Measurements from ENCODE around the gene HPCAL4.

HPCAL4 gene

GRCh38 chr1:39737546-39738169 lies 46.4 kb upstream of the HPCAL4 start:
- H3K4me3 ChIP-seq (ENCODE audit: low read depth, low read length) = no peak overlapping the region
- TF ChIP-seq ZNF692 (tag by site-specific recombination; IDR thresholded peaks at IDR 0.05) = no peak
- no peak for TF ChIP-seq KLF17 (tag by site-specific recombination; IDR thresholded peaks at IDR 0.05)
- no peak for TF ChIP-seq ZNF670 (tag by site-specific recombination; IDR thresholded peaks at IDR 0.05; ENCODE audit: low read depth)
- TF ChIP-seq ZNF580 (tag by site-specific recombination; IDR thresholded peaks at IDR 0.05) = no peak
- TF ChIP-seq ZNF394 (tag by site-specific recombination; IDR thresholded peaks at IDR 0.05; ENCODE audit: borderline replicate concordance) = no peak
- no peak for TF ChIP-seq BCL11A (tag by site-specific recombination; IDR thresholded peaks at IDR 0.05; ENCODE audit: low read depth)
- no peak for TF ChIP-seq ZNF76 (tag by site-specific recombination; IDR thresholded peaks at IDR 0.05; ENCODE audit: borderline replicate concordance, low read depth)
- TF ChIP-seq ZNF747 (tag by site-specific recombination; IDR thresholded peaks at IDR 0.05) = no peak
- TF ChIP-seq TCF7L2 (IDR thresholded peaks at IDR 0.05; ENCODE audit: borderline replicate concordance, low read depth, low read length) = no peak
- no peak for TF ChIP-seq ZNF792 (tag by site-specific recombination; IDR thresholded peaks at IDR 0.05)
- TF ChIP-seq ZNF354C (tag by site-specific recombination; IDR thresholded peaks at IDR 0.05; ENCODE audit: borderline replicate concordance, low read depth) = no peak
- no peak for TF ChIP-seq KLF16 (tag by site-specific recombination; IDR thresholded peaks at IDR 0.05)
- TF ChIP-seq ZNF658 (tag by site-specific recombination; IDR thresholded peaks at IDR 0.05) = no peak
- TF ChIP-seq ZNF155 (tag by site-specific recombination; IDR thresholded peaks at IDR 0.05) = no peak
- TF ChIP-seq AEBP2 (tag by site-specific recombination; IDR thresholded peaks at IDR 0.05; ENCODE audit: borderline replicate concordance) = no peak
- TF ChIP-seq ZNF660 (tag by site-specific recombination; IDR thresholded peaks at IDR 0.05) = no peak
- TF ChIP-seq ZNF341 (tag by site-specific recombination; IDR thresholded peaks at IDR 0.05; ENCODE audit: low read depth) = no peak
- no peak overlapping the region for H3K27ac ChIP-seq (ENCODE audit: extremely low read depth, low read depth, low read length)
- peaks cover 11 to 28% of the 10 kb centered on the region in 2 experiments; a peak in 2 of 3 replicates for H3K36me3 ChIP-seq (ENCODE audit: control insufficient read depth in 2 of 2, insufficient read depth in 1 of 2, low read length in 2 of 2)
- ChIA-PET POLR2A (interaction anchor here (1.0 to 1.9 kb wide), 4 partner anchors 10 to 199 kb away, joined by 3 to 8 read pairs (median 4); partner anchors contain the start of gene BMP8B), CTCF (interaction anchor here (0.6 to 2.4 kb wide), 10 partner anchors 11 to 481 kb away, joined by 3 to 6 read pairs (median 4); no protein-coding TSS in a partner anchor)
- peaks cover 2% of the 10 kb centered on the region; the same call in 1 of the 2 replicates for H3K4me1 ChIP-seq (ENCODE audit: control insufficient read depth, insufficient read depth, low read length)
- no peaks in the 10 kb centered on the region for H3K9me3 ChIP-seq (ENCODE audit: control insufficient read depth, insufficient read depth, low read depth, low read length)

- ChIA-PET CTCF (interaction anchor here (1.3 kb wide), 1 partner anchor 64 kb away, joined by 7 read pairs; no protein-coding TSS in a partner anchor), POLR2A (no interaction called here)
- no peak overlapping the region for H3K4me3 ChIP-seq (ENCODE audit: low read depth, low read length)
- H3K9me3 ChIP-seq (ENCODE audit: control insufficient read depth, insufficient read depth, low read depth, low read length) = no peaks in the 10 kb centered on the region
- peaks cover under 1 to 9% of the 10 kb centered on the region in 2 experiments; a peak in 2 of 3 replicates for H3K36me3 ChIP-seq (ENCODE audit: control insufficient read depth in 2 of 2, insufficient read depth in 1 of 2, low read length in 2 of 2)
- H3K27ac ChIP-seq (ENCODE audit: extremely low read depth, low read depth, low read length) = no peak overlapping the region
- H3K4me1 ChIP-seq (ENCODE audit: control insufficient read depth, insufficient read depth, low read length) = peaks cover 2% of the 10 kb centered on the region; the same call in 1 of the 2 replicates
- TF ChIP-seq ZXDB (tag by site-specific recombination; IDR thresholded peaks at IDR 0.05) = no peak
- TF ChIP-seq SP7 (tag by site-specific recombination; IDR thresholded peaks at IDR 0.05) = no peak
- TF ChIP-seq ZNF830 (tag by site-specific recombination; IDR thresholded peaks at IDR 0.05; ENCODE audit: low read depth) = no peak
- no peak for TF ChIP-seq ZNF426 (tag by site-specific recombination; IDR thresholded peaks at IDR 0.05)
- TF ChIP-seq ZNF701 (tag by site-specific recombination; IDR thresholded peaks at IDR 0.05) = no peak
- TF ChIP-seq ZNF133 (tag by site-specific recombination; IDR thresholded peaks at IDR 0.05) = no peak
- TF ChIP-seq ZSCAN18 (tag by site-specific recombination; IDR thresholded peaks at IDR 0.05) = no peak
- TF ChIP-seq SCRT1 (tag by site-specific recombination; IDR thresholded peaks at IDR 0.05; ENCODE audit: borderline replicate concordance) = no peak
- TF ChIP-seq ZNF488 (tag by site-specific recombination; IDR thresholded peaks at IDR 0.05) = no peak
- TF ChIP-seq AEBP2 (tag by site-specific recombination; IDR thresholded peaks at IDR 0.05; ENCODE audit: borderline replicate concordance) = no peak
These were observed 44.5 kb upstream of the HPCAL4 start for GRCh38 chr1:39735731-39736130.

All from HEK293 (cell line).